ENCODE data around the gene LRG1. TPM values are rescaled to one million over a fixed set of nuclear protein-coding genes. Genes with fewer than 3 reads are reported as not detected.

Gene LRG1
- total and polyA plus RNA-seq, 10 of the 15 experiments (the other 5 are each of a cell fraction or from before 2014, with no cell fraction given): 0.29 to 4.7 (median 0.58) TPM

DNA sequence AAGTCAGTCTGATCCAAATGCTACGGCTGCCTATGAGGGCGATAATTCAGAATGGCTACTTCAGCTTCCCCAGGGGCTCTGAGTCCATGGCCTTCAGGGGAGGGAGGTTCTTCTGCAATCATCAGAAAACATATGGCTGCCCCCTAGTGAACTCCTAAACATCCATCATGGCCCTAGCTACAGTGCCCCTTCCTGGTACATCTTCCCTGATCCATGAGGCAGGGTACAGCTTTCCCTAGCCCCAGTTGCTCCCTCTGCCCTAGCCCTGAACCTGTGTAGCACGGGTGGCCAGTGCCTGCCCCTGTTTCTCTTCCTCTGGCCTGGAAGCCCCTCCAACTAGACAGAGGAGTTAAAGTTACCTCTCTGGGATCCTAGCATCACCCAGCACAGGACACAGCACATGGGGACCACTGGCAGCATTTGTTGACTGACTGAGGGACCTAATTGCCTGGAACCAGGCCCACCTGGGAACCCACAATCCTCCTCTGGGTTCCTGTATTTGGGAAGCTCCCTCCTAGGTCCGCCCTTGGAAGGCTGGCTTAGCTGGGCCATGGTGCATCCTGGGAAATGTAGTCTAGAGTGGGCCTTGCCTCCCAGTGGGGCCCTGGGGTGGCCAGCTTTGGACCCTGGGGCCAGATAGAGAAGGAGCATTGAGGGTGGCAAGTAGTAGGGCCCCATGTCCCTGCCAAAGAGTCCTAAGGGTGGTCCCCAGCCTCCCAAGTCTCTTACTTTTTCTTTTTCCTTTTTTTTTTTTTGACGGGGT is 37.4 kb upstream of the LRG1 start:
- Histone ChIP-seq H3K79me2 (ENCODE audit: control insufficient read depth, insufficient read depth, low read length) (no peaks in the 10 kb centered on the region), H3K27me3 (replicated peaks in 1 of 2; ENCODE audit: control insufficient read depth in 2 of 2, insufficient read depth in 2 of 2, low read length in 1 of 2) (peaks cover 3 to 4% of the 10 kb centered on the region in 2 experiments), H2AFZ (ENCODE audit: control insufficient read depth, low read depth, low read length) (no peak overlapping the region), H3K9ac (ENCODE audit: control insufficient read depth, insufficient read depth, low read length) (no peak overlapping the region), H4K20me1 (ENCODE audit: control insufficient read depth, insufficient read depth) (no peaks in the 10 kb centered on the region), H3K4me3 (no peak overlapping the region), H3K36me3 (ENCODE audit: control insufficient read depth in 2 of 2, insufficient read depth in 2 of 2, low read length in 1 of 2) (no peaks in the 10 kb centered on the region), H3K9me3 (replicated peaks; ENCODE audit: control insufficient read depth, insufficient read depth, low read length) (no peaks in the 10 kb centered on the region), H3K4me2 (ENCODE audit: control insufficient read depth, insufficient read depth) (no peak overlapping the region), H3K27ac (ENCODE audit: control insufficient read depth, insufficient read depth) (no peak overlapping the region), H3K4me1 (ENCODE audit: control insufficient read depth, insufficient read depth, low read length) (no peaks in the 10 kb centered on the region)
- ChIA-PET CTCF (interaction anchor here (1.3 to 3.4 kb wide), 6 partner anchors 11 to 60 kb away, joined by 3 to 45 read pairs (median 8); no protein-coding TSS in a partner anchor), POLR2A (no interaction called here), RAD21 (ENCODE audit: unreplicated experiment) (interaction anchor here (1.6 to 2.6 kb wide), 2 partner anchors 56 to 59 kb away, joined by 6 to 13 read pairs; no protein-coding TSS in a partner anchor), SMC1A (ENCODE audit: uncharacterized antibody, unreplicated experiment) (interaction anchor here (2.3 to 2.7 kb wide), 2 partner anchors 56 to 59 kb away, joined by 11 to 13 read pairs; no protein-coding TSS in a partner anchor)
- no peak for ATAC-seq
- intact Hi-C loops (cut with micrococcal nuclease; ENCODE audit: unreplicated experiment) (loop anchor here (2.0 kb wide), 1 partner anchor 60 kb away; no protein-coding TSS in a partner anchor), in situ Hi-C loops (cut with MboI) (loop anchor here (5.0 kb wide), 1 partner anchor 60 kb away; the partner anchor contains the start of gene TNFAIP8L1)
- DNase-seq (ENCODE audit: low read depth, low spot score): no peak
- no peak for FAIRE-seq
- TF ChIP-seq ZNF207 (IDR thresholded peaks at IDR 0.05; ENCODE audit: borderline replicate concordance) (no peak), NFYB (IDR thresholded peaks at IDR 0.05; ENCODE audit: insufficient read depth, low read depth, low read length) (no peak), SP1 (IDR thresholded peaks at IDR 0.05; ENCODE audit: low read depth, low read length) (no peak)
- 35% methylated on average over 4 of the region's 5 CpGs for WGBS (ENCODE audit: insufficient coverage, insufficient replicate concordance, low lambda C conversion rate, missing lambda C conversion rate)
- BruUV-seq (replicated peaks): no TSS peak
